B cell (primary cell): ENCODE results near the gene GFI1B. TPM values are rescaled to one million over a fixed set of nuclear protein-coding genes. Genes with fewer than 3 reads are reported as not detected.

Experiments used
- ATAC-seq: fragments of 200-7000 bp; cut with Tn5 transposase; one replicate; pipeline ENCODE4 v1.10.0; 2021; ENCODE audit warnings: low read depth, mild to moderate bottlenecking, moderate number of reproducible peaks, moderate library complexity
- CTCF ChIA-PET: fragments of 350-600 bp; sonication (Branson Sonifier 250); formaldehyde crosslinking; loops from one replicate; lab custom pipeline; 2021; ENCODE audit warnings: antibody characterized with exemption, inconsistent platforms; lab: Charles Lee
- POLR2A ChIA-PET: fragments of 350-600 bp; sonication (Branson Sonifier 250); formaldehyde crosslinking; loops from one replicate; lab custom pipeline; 2021; ENCODE audit warnings: antibody characterized with exemption; lab: Charles Lee
- DNase-seq: peaks from one replicate; pipeline ENCODE4 v3.0.0; 2013
- H2AFZ ChIP-seq: 2 replicates; pipeline ENCODE4 v1.6.1; 2012; ENCODE audit warnings: mild to moderate bottlenecking, low read depth, low read length; ENCODE audit not compliant: insufficient read depth, poor library complexity, severe bottlenecking
- H3K27ac ChIP-seq, 2 donors: 1 replicate in 1 of 2; 2 replicates in 1 of 2; pipeline ENCODE4 v1.5.1; 2012 to 2013; ENCODE audit warnings: low read length in 2 of 2, mild to moderate bottlenecking in 2 of 2, moderate library complexity in 1 of 2
- H3K27me3 ChIP-seq, 4 experiments: fragments of 200-600 bp in 1 of 4; sonication (generic) in 1 of 4; replicated peaks in 1 of 4; 1 replicate in 2 of 4; 2 replicates in 2 of 4; pipeline versions ENCODE4 v1.6.1 to v1.7.0; 2013 to 2016; ENCODE audit warnings: low read length in 3 of 4, mild to moderate bottlenecking in 2 of 4, mixed read lengths in 1 of 4, moderate library complexity in 1 of 4; ENCODE audit not compliant: insufficient read depth in 4 of 4, control insufficient read depth in 3 of 4; ENCODE audit errors: control extremely low read depth in 1 of 4
- H3K36me3 ChIP-seq, 2 experiments: replicated peaks in 1 of 2; 1 replicate in 1 of 2; 2 replicates in 1 of 2; pipeline versions ENCODE4 v1.6.1 to v1.7.1; 2013; ENCODE audit warnings: low read length in 1 of 2; ENCODE audit not compliant: insufficient read depth in 2 of 2, control insufficient read depth in 1 of 2; ENCODE audit errors: control extremely low read depth in 1 of 2, extremely low read depth in 1 of 2
- H3K4me1 ChIP-seq, 2 donors: fragments of 200-600 bp in 1 of 2; sonication (generic) in 1 of 2; 1 replicate in 1 of 2; 2 replicates in 1 of 2; pipeline versions ENCODE4 v1.5.1 to v1.6.1; 2013 to 2017; ENCODE audit warnings: low read length in 2 of 2; ENCODE audit not compliant: control insufficient read depth in 2 of 2, insufficient read depth in 2 of 2
- H3K4me2 ChIP-seq: replicated peaks from 2 replicates; pipeline ENCODE3; 2012; ENCODE audit warnings: mild to moderate bottlenecking, low read depth, low read length; ENCODE audit not compliant: poor library complexity, severe bottlenecking
- H3K4me3 ChIP-seq, 5 experiments: fragments of 200-600 bp in 1 of 5; sonication (generic) in 1 of 5; 1 replicate in 3 of 5; 2 replicates in 2 of 5; pipeline versions ENCODE4 v1.5.1 to v1.7.0; 2011 to 2016; ENCODE audit warnings: low read length in 4 of 5, mild to moderate bottlenecking in 4 of 5, low read depth in 2 of 5, control low read depth in 1 of 5, moderate library complexity in 1 of 5; ENCODE audit not compliant: insufficient read depth in 1 of 5; ENCODE audit errors: control extremely low read depth in 1 of 5, extremely low read depth in 1 of 5
- H3K79me2 ChIP-seq: fragments of 200-600 bp; sonication (generic); one replicate; pipeline ENCODE4 v1.6.0; 2016; ENCODE audit warnings: low read length; ENCODE audit not compliant: control insufficient read depth, insufficient read depth
- H3K9ac ChIP-seq: fragments of 200-600 bp; sonication (generic); 2 replicates; pipeline ENCODE4 v1.6.1; 2017; ENCODE audit warnings: mild to moderate bottlenecking, low read length, moderate library complexity
- H3K9me3 ChIP-seq, 3 donors: one replicate each; pipeline versions ENCODE4 v1.6.1 to v1.7.1; 2013; ENCODE audit warnings: low read length in 2 of 3; ENCODE audit not compliant: control insufficient read depth in 2 of 3, insufficient read depth in 1 of 3; ENCODE audit errors: control extremely low read depth in 1 of 3
- H4K20me1 ChIP-seq: 2 replicates; pipeline ENCODE4 v1.6.0; 2012; ENCODE audit warnings: mild to moderate bottlenecking, low read length; ENCODE audit not compliant: insufficient read depth, control insufficient read depth, poor library complexity, severe bottlenecking
- H3K27ac Mint-ChIP-seq: one replicate; pipeline ENCODE4 v1.8.0; 2021; ENCODE audit warnings: mixed read lengths
- H3K27me3 Mint-ChIP-seq: one replicate; pipeline ENCODE4 v1.8.0; 2021; ENCODE audit warnings: mixed read lengths
- H3K4me1 Mint-ChIP-seq: one replicate; pipeline ENCODE4 v1.8.0; 2021; ENCODE audit warnings: mixed read lengths
- H3K4me3 Mint-ChIP-seq: one replicate; pipeline ENCODE4 v1.8.0; 2021; ENCODE audit warnings: mixed read lengths
- H3K9me3 Mint-ChIP-seq: one replicate; pipeline ENCODE4 v1.8.0; 2022; ENCODE audit warnings: mixed read lengths; ENCODE audit not compliant: insufficient read depth
- CTCF ChIP-seq: fragments of 200-600 bp; IDR thresholded peaks from one replicate; pipeline ENCODE4 v1.8.0; 2022; ENCODE audit warnings: antibody characterized with exemption, mild to moderate bottlenecking
- EZH2 ChIP-seq: IDR thresholded peaks from 2 replicates; pipeline ENCODE4 v1.6.1; 2012; ENCODE audit warnings: borderline replicate concordance, low read depth, mild to moderate bottlenecking, moderate library complexity, low read length; ENCODE audit not compliant: insufficient read depth, poor library complexity, severe bottlenecking
- WGBS: methylation state at CpG from one replicate; pipeline ENCODE4 v1.1.5; 2013; ENCODE audit warnings: missing lambda C conversion rate; ENCODE audit not compliant: insufficient coverage; 5-methylcytosine and 5-hydroxymethylcytosine counted together
- intact Hi-C: fragments of 100-400 bp; cut with micrococcal nuclease; formaldehyde crosslinking; loops from one replicate; pipeline ENCODE4 v1.10.0; 2022
- polyA plus RNA-seq: library from polyadenylated mRNA; depleted of rRNA; stranded (reverse); fragments of >200 nt; gene quantifications from 2 replicates; pipeline ENCODE4 v1.2.3, GENCODE V29; 2012
- total RNA-seq, 2 donors: library from RNA; stranded (reverse); fragments of 120-200 nt in 1 of 2; gene quantifications; 1 replicate in 1 of 2; 2 replicates in 1 of 2; pipeline versions ENCODE4 v1.2.3 to v1.2.4, GENCODE V29; 2013 to 2022

GFI1B gene
- total and polyA plus RNA-seq, 2 donors (not counting 1 experiment from before 2014, with no cell fraction given) = 0.09 TPM; not detected in 1

- H3K27me3 ChIP-seq = peaks cover 0 to 41% (median 4%) of the 10 kb centered on the region in 4 experiments
- no peak overlapping the region for H3K4me3 ChIP-seq
- H3K27ac ChIP-seq = no peak overlapping the region
- Mint-ChIP-seq H3K27me3 (peaks cover 40% of the 10 kb centered on the region), H3K9me3 (no peaks in the 10 kb centered on the region), H3K4me1 (peaks cover 9% of the 10 kb centered on the region), H3K4me3 (no peak overlapping the region), H3K27ac (no peak overlapping the region)
- no peaks in the 10 kb centered on the region for H3K79me2 ChIP-seq
- no peaks in the 10 kb centered on the region for H3K36me3 ChIP-seq
- H3K9me3 ChIP-seq = no peaks in the 10 kb centered on the region
- ATAC-seq (no peak), DNase-seq (no peak)
- TF ChIP-seq CTCF (no peak), EZH2 (no peak)
- no peak overlapping the region for H3K9ac ChIP-seq
- no peak overlapping the region for H2AFZ ChIP-seq
- POLR2A ChIA-PET = interaction anchor here (0.6 kb wide), 1 partner anchor 92 kb away, joined by 13 read pairs; no protein-coding TSS in a partner anchor
- H3K4me2 ChIP-seq = no peak overlapping the region
- H3K4me1 ChIP-seq = peaks cover 8 to 9% of the 10 kb centered on the region in 2 donors
- 50% methylated on average over 25 of the region's 26 CpGs for WGBS
- H4K20me1 ChIP-seq = no peaks in the 10 kb centered on the region
- CTCF ChIA-PET = no interaction called here
- intact Hi-C loops = no loop called here
These were observed 8.4 kb downstream of the GFI1B start for GRCh38 chr9:132986640-132987620.
